Activated CD8-positive, alpha-beta memory T cell treated with anti-CD3 and anti-CD28 coated beads for 48 hours (primary cell): ENCODE data around the gene LYRM2.
"Not testable (repeated sequence)": the region's sequence is repeated elsewhere in the genome, so short reads cannot be mapped to it uniquely, and the experiment has no call there.

Experiments used
- DNase-seq, 3 experiments: peaks; one replicate each; pipeline ENCODE4 v3.0.0-alpha.2; 2020; ENCODE audit warnings: low read depth in 2 of 3, low spot score in 2 of 3

LYRM2 gene

GRCh38 chr6:89649682-89650081 is 11.1 kb upstream of the LYRM2 start:
- DNase-seq = no peak

GRCh38 chr6:89644864-89645263 is 6.3 kb upstream of the LYRM2 start:
- no peak for DNase-seq

GRCh38 chr6:89643406-89643805 is 4.9 kb upstream of the LYRM2 start:
- no peak for DNase-seq

GRCh38 chr6:89642956-89643355 is 4.4 kb upstream of the LYRM2 start:
- no peak for DNase-seq

- not testable (repeated sequence) for DNase-seq
These were observed 3.0 kb upstream of the LYRM2 start for GRCh38 chr6:89641581-89641980.

GRCh38 chr6:89640804-89641203 is 2.3 kb upstream of the LYRM2 start:
- DNase-seq = no peak

GRCh38 chr6:89637960-89638319 is 607 bp downstream of the LYRM2 start:
- DNase-seq = no peak

GRCh38 chr6:89636412-89636811 is 2.1 kb downstream of the LYRM2 start:
- DNase-seq = not testable (repeated sequence)

GRCh38 chr6:89630488-89630887 is 8.1 kb downstream of the LYRM2 start:
- no peak for DNase-seq

GRCh38 chr6:89623749-89624148 is 14.8 kb downstream of the LYRM2 start:
- DNase-seq = no peak

- DNase-seq = no peak
These were observed 19.0 kb downstream of the LYRM2 start for GRCh38 chr6:89619567-89619966.

GRCh38 chr6:89618026-89618425 is 20.5 kb downstream of the LYRM2 start:
- DNase-seq = no peak

- no peak for DNase-seq
These were observed 22.0 kb downstream of the LYRM2 start for GRCh38 chr6:89616531-89616930.

GRCh38 chr6:89615882-89616281 is 22.7 kb downstream of the LYRM2 start:
- no peak for DNase-seq

GRCh38 chr6:89613790-89614189 is 24.8 kb downstream of the LYRM2 start:
- DNase-seq = no peak

GRCh38 chr6:89612121-89612520 is 26.4 kb downstream of the LYRM2 start:
- no peak for DNase-seq

- DNase-seq = no peak
These were observed 26.9 kb downstream of the LYRM2 start for GRCh38 chr6:89611666-89612065.

- DNase-seq = peak; percentile 27 to 71 (median 67)
These were observed 28.4 kb downstream of the LYRM2 start for GRCh38 chr6:89610149-89610642.

GRCh38 chr6:89605861-89606260 is 32.7 kb downstream of the LYRM2 start:
- no peak for DNase-seq

GRCh38 chr6:89604653-89605052 is 33.9 kb downstream of the LYRM2 start:
- no peak for DNase-seq

- DNase-seq = no peak
These were observed 36.4 kb downstream of the LYRM2 start for GRCh38 chr6:89602166-89602565.

- DNase-seq = no peak
These were observed 38.8 kb downstream of the LYRM2 start for GRCh38 chr6:89599727-89600126.

- no peak for DNase-seq
These were observed 40.6 kb downstream of the LYRM2 start for GRCh38 chr6:89597988-89598387.

- DNase-seq = no peak
These were observed 41.2 kb downstream of the LYRM2 start for GRCh38 chr6:89597372-89597771.
